Measurements from ENCODE around the gene GCM1.

GCM1 gene

GRCh38 chr6:53152576-53152975 is 3.9 kb upstream of the GCM1 start:
- DNase-seq (ENCODE audit: low read depth in 3 of 3, low spot score in 1 of 3): no peak

GRCh38 chr6:53151676-53152075 is 3.0 kb upstream of the GCM1 start:
- no peak for DNase-seq (ENCODE audit: low read depth in 3 of 3, low spot score in 1 of 3)

GRCh38 chr6:53144802-53145201 is 3.8 kb downstream of the GCM1 start:
- DNase-seq (ENCODE audit: low read depth in 3 of 3, low spot score in 1 of 3): no peak

GRCh38 chr6:53143710-53144109 is 4.9 kb downstream of the GCM1 start:
- DNase-seq (ENCODE audit: low read depth in 3 of 3, low spot score in 1 of 3): no peak

- no peak for DNase-seq (ENCODE audit: low read depth in 3 of 3, low spot score in 1 of 3)
Observed at GRCh38 chr6:53142810-53143209, 5.8 kb downstream of the GCM1 start.

GRCh38 chr6:53139841-53140413 is 8.7 kb downstream of the GCM1 start:
- DNase-seq (ENCODE audit: low read depth in 3 of 3, low spot score in 1 of 3): no peak

- DNase-seq (ENCODE audit: low read depth in 3 of 3, low spot score in 1 of 3): no peak
Observed at GRCh38 chr6:53136000-53136609, 12.5 kb downstream of the GCM1 start.

GRCh38 chr6:53134601-53135235 is 13.9 kb downstream of the GCM1 start:
- no peak for DNase-seq (ENCODE audit: low read depth in 3 of 3, low spot score in 1 of 3)

- no peak for DNase-seq (ENCODE audit: low read depth in 3 of 3, low spot score in 1 of 3)
Observed at GRCh38 chr6:53133961-53134360, 14.7 kb downstream of the GCM1 start.

- DNase-seq (ENCODE audit: low read depth in 3 of 3, low spot score in 1 of 3): no peak
Observed at GRCh38 chr6:53130569-53131290, 17.9 kb downstream of the GCM1 start.

- DNase-seq (ENCODE audit: low read depth in 3 of 3, low spot score in 1 of 3): no peak
Observed at GRCh38 chr6:53128842-53129241, 19.8 kb downstream of the GCM1 start.

GRCh38 chr6:53125276-53125675 is 23.4 kb downstream of the GCM1 start:
- no peak for DNase-seq (ENCODE audit: low read depth in 3 of 3, low spot score in 1 of 3)

GRCh38 chr6:53124131-53124800 is 24.4 kb downstream of the GCM1 start:
- no peak for DNase-seq (ENCODE audit: low read depth in 3 of 3, low spot score in 1 of 3)

- DNase-seq (ENCODE audit: low read depth in 3 of 3, low spot score in 1 of 3): no peak
Observed at GRCh38 chr6:53119772-53120409, 28.8 kb downstream of the GCM1 start.

- DNase-seq (ENCODE audit: low read depth in 3 of 3, low spot score in 1 of 3): no peak
Observed at GRCh38 chr6:53119349-53119748, 29.3 kb downstream of the GCM1 start.

- DNase-seq (ENCODE audit: low read depth in 3 of 3, low spot score in 1 of 3): no peak
Observed at GRCh38 chr6:53115741-53116140, 32.9 kb downstream of the GCM1 start.

- DNase-seq (ENCODE audit: low read depth in 3 of 3, low spot score in 1 of 3): no peak
Observed at GRCh38 chr6:53115113-53115512, 33.5 kb downstream of the GCM1 start.

- no peak for DNase-seq (ENCODE audit: low read depth in 3 of 3, low spot score in 1 of 3)
Observed at GRCh38 chr6:53113742-53114141, 34.9 kb downstream of the GCM1 start.

- DNase-seq (ENCODE audit: low read depth in 3 of 3, low spot score in 1 of 3): no peak
Observed at GRCh38 chr6:53112871-53113270, 35.8 kb downstream of the GCM1 start.

- DNase-seq (ENCODE audit: low read depth in 3 of 3, low spot score in 1 of 3): no peak
Observed at GRCh38 chr6:53112404-53112803, 36.2 kb downstream of the GCM1 start.

- no peak for DNase-seq (ENCODE audit: low read depth in 3 of 3, low spot score in 1 of 3)
Observed at GRCh38 chr6:53111865-53112264, 36.8 kb downstream of the GCM1 start.

Measured in stimulated activated CD4-positive, alpha-beta T cell treated with anti-CD3 and anti-CD28 coated beads, TNF-alpha, amount 100 ng/mL, for 1 hour (primary cell).